Activated CD4-positive, alpha-beta memory T cell treated with anti-CD3 and anti-CD28 coated beads for 36 hours (primary cell): ENCODE results near the gene LCA5L. TPM values are rescaled to one million over a fixed set of nuclear protein-coding genes. Genes with fewer than 3 reads are reported as not detected.
A peak's percentile ranks its signal among the peaks of the same experiment; 100 is the strongest.

Experiments used
- CTCF ChIA-PET: fragments of 350-600 bp; sonication (Branson Sonifier 250); formaldehyde crosslinking; loops from one replicate; lab custom pipeline; 2021; ENCODE audit warnings: antibody characterized with exemption, inconsistent platforms; lab: Charles Lee
- POLR2A ChIA-PET: fragments of 350-600 bp; sonication (Branson Sonifier 250); formaldehyde crosslinking; loops from one replicate; lab custom pipeline; 2021; ENCODE audit warnings: antibody characterized with exemption; lab: Charles Lee
- DNase-seq: peaks from one replicate; pipeline ENCODE4 v3.0.0-alpha.2; 2020
- H3K27ac Mint-ChIP-seq: one replicate; pipeline ENCODE4 v1.8.0; 2021; ENCODE audit warnings: mixed read lengths
- H3K27me3 Mint-ChIP-seq: one replicate; pipeline ENCODE4 v1.8.0; 2021; ENCODE audit warnings: mixed read lengths
- H3K36me3 Mint-ChIP-seq: one replicate; pipeline ENCODE4 v1.8.0; 2021; ENCODE audit warnings: mixed read lengths
- H3K4me1 Mint-ChIP-seq: one replicate; pipeline ENCODE4 v1.8.0; 2021; ENCODE audit warnings: low read depth, mixed read lengths
- H3K4me3 Mint-ChIP-seq: one replicate; pipeline ENCODE4 v1.8.0; 2021; ENCODE audit warnings: mild to moderate bottlenecking, mixed read lengths
- H3K9me3 Mint-ChIP-seq: one replicate; pipeline ENCODE4 v1.8.0; 2021; ENCODE audit warnings: mixed read lengths
- intact Hi-C: fragments of 100-400 bp; cut with micrococcal nuclease; formaldehyde crosslinking; loops from one replicate; pipeline ENCODE4 v1.15.1; 2023
- total RNA-seq, 2 experiments: library from RNA; stranded (reverse); gene quantifications; one replicate each; pipeline ENCODE4 v1.2.3, GENCODE V29; 2021

LCA5L gene
- total RNA-seq = under 1 TPM; 0.22 to 0.36 TPM

DNA sequence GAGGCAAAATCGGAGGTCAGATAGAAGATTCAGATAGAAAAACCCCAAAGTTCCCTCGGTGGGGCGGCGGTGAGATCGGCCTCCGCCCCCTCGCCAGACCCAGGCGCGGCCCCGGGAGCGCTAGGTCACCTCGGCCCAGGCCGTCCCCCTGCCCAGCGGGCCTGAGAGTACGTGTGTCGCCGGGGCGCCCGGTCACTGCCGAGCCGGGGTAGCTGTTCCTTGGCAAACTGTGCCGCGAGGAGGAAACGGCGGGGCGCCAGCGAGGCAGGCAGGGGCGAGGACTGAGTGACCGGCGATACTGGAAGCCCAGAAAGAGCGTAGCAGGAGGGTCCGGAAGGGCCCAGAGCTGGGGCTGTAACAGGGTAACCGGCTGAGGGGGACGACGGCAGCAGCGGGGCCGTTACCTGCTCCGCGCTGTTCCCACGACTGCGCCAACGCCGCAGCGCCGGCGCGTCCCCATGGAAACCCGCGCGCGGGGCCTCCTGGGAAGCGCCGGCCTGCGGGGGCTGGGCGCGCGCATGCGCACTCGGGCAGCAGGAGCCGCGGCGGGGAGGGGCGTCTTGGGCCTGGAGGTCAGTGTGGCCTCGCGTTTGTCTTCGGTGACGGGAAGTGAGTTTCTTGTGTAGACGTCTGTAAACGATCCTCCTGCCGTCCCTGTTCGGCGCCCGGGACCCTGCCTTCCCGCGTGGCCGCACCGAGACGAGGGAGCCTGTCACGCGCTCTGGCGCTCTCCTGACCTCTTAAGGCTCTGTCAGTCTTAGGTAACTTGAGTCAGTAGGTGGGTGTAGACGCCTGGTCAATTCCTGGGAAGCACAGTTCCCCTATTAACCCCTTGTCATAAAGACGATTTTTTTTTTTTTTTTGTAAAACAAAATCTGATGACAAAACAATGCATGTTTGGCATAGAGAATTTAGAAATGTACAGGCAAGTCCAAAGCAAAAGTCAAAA is at the start of gene LCA5L:
LCA5L (minus strand) TSS at position 458 of the 949 bp plus-strand sequence. CDS start 17,285 bp downstream, outside the sequence.
- POLR2A ChIA-PET = no interaction called here
- CTCF ChIA-PET = interaction anchor here (0.8 kb wide), 2 partner anchors 15 to 99 kb away, joined by 3 read pairs; no protein-coding TSS in a partner anchor
- Mint-ChIP-seq H3K4me1 (peaks cover 13% of the 10 kb centered on the region), H3K27me3 (peaks cover 4% of the 10 kb centered on the region), H3K27ac (peak within 1 kb of the TSS; percentile 92), H3K9me3 (no peaks in the 10 kb centered on the region), H3K36me3 (no peaks in the 10 kb centered on the region), H3K4me3 (peak within 1 kb of the TSS; percentile 84)
- DNase-seq = peak; percentile 93
- intact Hi-C loops = loop anchor here (1.0 to 10.0 kb wide), 5 partner anchors 57 to 711 kb away; a partner anchor contains a TSS

DNA sequence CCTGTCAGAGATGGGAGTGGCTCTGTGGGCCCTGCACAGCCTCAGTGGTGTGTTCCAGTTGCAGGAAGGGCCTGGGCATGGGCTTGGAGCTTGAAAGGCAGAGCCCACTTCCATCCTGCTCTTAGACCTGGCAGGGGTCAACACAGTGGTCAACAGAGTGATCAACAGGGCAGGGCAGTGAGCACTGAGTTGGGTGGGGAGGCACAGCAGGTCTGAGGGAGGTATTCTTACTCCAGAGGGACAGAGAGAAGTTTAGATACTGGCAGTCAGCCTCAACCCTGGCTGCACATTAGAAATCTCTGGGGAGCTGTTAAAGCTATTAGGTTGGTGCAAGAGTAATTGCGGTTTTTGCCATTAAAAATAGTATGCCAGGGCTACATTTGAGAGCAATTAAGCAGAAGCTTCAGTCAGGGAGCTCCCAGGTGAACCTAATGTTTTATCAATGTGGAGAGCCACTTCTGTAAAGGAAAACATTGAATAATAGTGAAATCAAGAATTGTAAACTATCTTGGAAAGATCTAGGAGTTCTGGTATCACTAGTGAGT is 43.9 kb upstream of the LCA5L start:
- Mint-ChIP-seq H3K27ac (no peak overlapping the region), H3K36me3 (peaks cover 1% of the 10 kb centered on the region), H3K4me1 (no peaks in the 10 kb centered on the region), H3K27me3 (no peaks in the 10 kb centered on the region), H3K9me3 (peaks cover 9% of the 10 kb centered on the region), H3K4me3 (no peak overlapping the region)
- DNase-seq = no peak
- intact Hi-C loops = no loop called here
- ChIA-PET CTCF (no interaction called here), POLR2A (no interaction called here)

DNA sequence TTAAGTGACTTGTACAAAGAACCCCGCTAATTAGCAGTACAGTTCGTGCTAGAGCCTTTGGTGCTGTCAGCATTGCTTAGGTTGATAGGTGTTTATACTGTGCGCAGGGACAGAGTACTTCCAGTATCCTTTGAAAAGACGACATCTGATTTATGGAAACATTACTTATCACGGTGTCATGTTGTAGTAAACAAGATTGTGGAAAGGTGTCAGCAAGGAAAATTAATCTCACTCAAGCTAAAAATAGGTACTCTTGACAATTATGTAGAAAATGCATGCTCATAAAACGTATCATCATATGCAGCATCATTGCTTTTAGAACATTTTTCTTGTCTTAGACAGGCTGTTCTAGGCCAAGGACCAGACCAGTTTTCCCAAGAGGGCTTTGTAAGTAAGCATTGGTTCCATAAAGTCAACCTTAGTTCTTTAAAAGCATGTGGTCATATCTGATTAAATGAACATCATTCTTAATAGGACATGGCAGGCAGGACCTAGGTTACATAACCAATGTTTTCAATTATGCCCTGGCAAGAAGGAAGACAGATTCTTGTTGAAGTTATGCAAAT is 39.2 kb upstream of the LCA5L start:
- ChIA-PET POLR2A (no interaction called here), CTCF (interaction anchor here (0.9 kb wide), 1 partner anchor 16 kb away, joined by 3 read pairs; no protein-coding TSS in a partner anchor)
- H3K36me3 Mint-ChIP-seq = no peaks in the 10 kb centered on the region
- intact Hi-C loops = no loop called here
- H3K27me3 Mint-ChIP-seq = no peaks in the 10 kb centered on the region
- no peak for DNase-seq
- H3K4me3 Mint-ChIP-seq = no peak overlapping the region
- no peaks in the 10 kb centered on the region for H3K9me3 Mint-ChIP-seq
- no peak overlapping the region for H3K27ac Mint-ChIP-seq
- H3K4me1 Mint-ChIP-seq = no peaks in the 10 kb centered on the region

DNA sequence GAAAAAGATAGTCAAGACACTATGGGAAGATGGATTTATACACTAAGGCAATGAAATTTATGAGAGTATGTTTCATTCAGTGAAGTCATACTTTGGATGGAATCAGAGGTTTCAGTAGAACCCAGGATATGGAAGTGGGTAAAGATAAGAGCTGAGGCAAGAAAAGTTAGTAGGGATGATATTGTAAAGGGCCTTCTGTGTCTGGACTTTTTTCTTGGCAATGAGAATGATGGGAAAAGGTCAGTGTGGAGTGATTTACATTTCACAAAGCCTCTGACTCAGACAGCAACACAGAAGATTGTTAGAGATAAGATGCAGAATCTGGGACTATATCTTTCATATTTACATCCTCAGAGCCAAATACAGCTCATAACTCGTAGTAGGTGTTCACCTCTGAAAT is 38.3 kb upstream of the LCA5L start:
- no peaks in the 10 kb centered on the region for H3K4me1 Mint-ChIP-seq
- ChIA-PET POLR2A (no interaction called here), CTCF (no interaction called here)
- no peaks in the 10 kb centered on the region for H3K36me3 Mint-ChIP-seq
- H3K27me3 Mint-ChIP-seq = no peaks in the 10 kb centered on the region
- no peak for DNase-seq
- intact Hi-C loops = no loop called here
- H3K9me3 Mint-ChIP-seq = no peaks in the 10 kb centered on the region
- no peak overlapping the region for H3K27ac Mint-ChIP-seq
- no peak overlapping the region for H3K4me3 Mint-ChIP-seq

DNA sequence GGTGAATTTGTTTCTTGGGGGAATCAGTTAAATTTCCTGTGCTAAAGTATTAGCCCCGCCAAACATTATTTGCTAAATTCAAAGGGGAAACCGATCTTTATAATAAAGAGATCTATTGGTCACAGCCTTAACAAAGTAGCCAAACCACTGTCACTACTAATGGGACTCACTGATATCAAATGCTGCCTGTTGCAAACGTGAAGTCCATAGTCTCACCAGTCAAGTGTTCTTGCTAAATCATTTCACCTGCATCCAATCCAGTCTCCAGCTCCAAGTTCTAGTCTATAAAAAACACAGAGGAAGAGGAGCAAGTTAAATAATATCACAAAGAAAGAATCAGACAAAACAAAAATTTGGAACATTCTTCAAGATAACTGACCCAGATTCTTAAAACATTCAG is 36.3 kb upstream of the LCA5L start:
- H3K9me3 Mint-ChIP-seq = no peaks in the 10 kb centered on the region
- intact Hi-C loops = no loop called here
- DNase-seq = no peak
- no peaks in the 10 kb centered on the region for H3K4me1 Mint-ChIP-seq
- no peaks in the 10 kb centered on the region for H3K36me3 Mint-ChIP-seq
- ChIA-PET CTCF (no interaction called here), POLR2A (no interaction called here)
- H3K27me3 Mint-ChIP-seq = no peaks in the 10 kb centered on the region
- H3K4me3 Mint-ChIP-seq = no peak overlapping the region
- H3K27ac Mint-ChIP-seq = no peak overlapping the region

DNA sequence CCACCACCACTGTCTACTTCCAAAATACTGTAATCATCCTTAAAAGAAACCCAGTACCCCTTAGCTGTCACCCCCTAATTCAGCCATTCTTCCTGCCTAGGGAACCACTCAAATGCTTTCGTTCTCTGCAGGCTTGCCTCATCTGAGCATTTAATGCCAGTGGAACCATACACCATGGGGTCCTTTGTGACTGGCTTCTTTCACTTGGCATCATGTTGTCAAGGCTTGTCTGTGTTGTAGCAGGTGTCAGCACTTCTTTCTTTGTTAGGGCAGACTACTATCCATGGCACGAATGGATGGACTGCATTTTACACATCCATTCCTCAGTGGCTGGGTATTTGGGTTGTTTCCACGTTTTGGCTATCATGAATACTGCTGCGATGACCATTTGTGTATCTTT is 34.7 kb upstream of the LCA5L start:
- Mint-ChIP-seq H3K36me3 (no peaks in the 10 kb centered on the region), H3K9me3 (no peaks in the 10 kb centered on the region), H3K4me1 (no peaks in the 10 kb centered on the region), H3K27ac (no peak overlapping the region), H3K27me3 (no peaks in the 10 kb centered on the region), H3K4me3 (no peak overlapping the region)
- ChIA-PET POLR2A (no interaction called here), CTCF (no interaction called here)
- intact Hi-C loops = no loop called here
- no peak for DNase-seq

DNA sequence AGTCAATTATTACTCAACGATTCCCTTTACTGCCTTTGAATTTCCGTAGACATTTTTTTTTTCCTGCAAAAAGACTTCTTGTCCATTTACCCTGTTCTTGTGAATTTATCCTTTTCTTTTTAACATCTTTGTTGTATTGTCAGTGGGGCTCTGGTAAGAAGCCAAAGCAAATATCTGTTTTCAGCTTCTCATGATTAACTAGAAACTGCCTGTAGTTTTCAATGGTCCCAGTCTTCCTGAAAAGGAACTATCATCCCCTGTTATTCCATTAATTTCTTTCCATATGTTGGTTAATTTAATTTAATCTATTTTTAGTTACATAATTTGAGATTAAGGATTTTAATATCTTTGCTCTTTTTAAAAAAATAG is 34.2 kb upstream of the LCA5L start:
- Mint-ChIP-seq H3K27ac (no peak overlapping the region), H3K4me1 (no peaks in the 10 kb centered on the region), H3K9me3 (no peaks in the 10 kb centered on the region), H3K27me3 (no peaks in the 10 kb centered on the region), H3K4me3 (no peak overlapping the region), H3K36me3 (no peaks in the 10 kb centered on the region)
- intact Hi-C loops = no loop called here
- no peak for DNase-seq
- ChIA-PET POLR2A (no interaction called here), CTCF (no interaction called here)

DNA sequence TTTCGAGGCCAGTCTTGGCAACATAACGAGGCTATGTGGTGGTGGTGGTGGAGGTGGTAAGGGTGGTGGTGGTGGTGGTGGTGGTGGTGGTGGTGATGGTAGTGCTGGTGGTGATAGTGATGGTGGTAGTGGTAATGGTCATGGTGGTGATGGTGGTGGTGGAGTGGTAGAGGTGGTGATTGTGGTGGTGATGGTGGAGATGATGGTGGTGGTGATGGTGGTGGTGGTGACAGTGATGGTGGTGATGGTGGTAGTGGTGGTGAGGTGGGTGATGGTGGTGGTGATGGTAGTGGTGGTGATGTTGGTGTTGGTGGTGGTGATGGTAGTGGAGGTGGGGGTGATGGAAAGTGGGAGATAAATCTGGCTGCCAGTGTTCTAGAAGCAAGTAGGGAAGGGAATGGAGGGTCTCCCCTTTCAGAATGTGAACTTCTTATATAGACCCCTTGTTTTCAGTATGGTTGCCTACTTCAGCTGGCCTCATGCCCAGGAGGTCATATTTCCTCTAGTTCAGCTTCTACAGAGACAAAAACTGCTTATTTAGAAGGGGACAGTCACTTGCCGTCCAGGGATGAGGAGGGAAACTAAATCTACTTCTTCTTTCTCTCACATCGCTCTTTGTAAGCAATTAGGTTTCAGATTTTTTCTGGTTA is 33.7 kb upstream of the LCA5L start:
- intact Hi-C loops = no loop called here
- CTCF ChIA-PET = no interaction called here
- H3K9me3 Mint-ChIP-seq = no peaks in the 10 kb centered on the region

DNA sequence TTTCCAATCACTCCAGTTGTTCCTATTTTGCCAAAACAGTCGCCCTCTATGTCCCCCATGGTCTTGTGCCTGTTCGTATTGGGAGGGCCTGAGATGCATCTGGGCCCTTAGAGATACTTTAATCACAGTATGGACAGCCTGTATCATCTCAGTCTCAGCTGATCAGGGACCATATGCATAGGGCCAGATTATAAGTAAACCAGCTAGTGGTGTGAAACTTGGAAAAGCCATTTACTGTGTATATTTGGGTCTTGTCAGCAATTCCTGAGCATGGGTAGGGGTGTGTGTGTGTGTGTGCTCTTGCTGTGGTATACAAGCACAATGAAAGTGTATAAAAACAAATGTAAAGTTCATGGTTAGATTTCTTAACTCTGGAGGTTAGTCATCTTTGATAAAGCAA is 29.0 kb upstream of the LCA5L start:
- no peak overlapping the region for H3K4me3 Mint-ChIP-seq
- DNase-seq = no peak
- H3K27me3 Mint-ChIP-seq = no peaks in the 10 kb centered on the region
- H3K9me3 Mint-ChIP-seq = no peaks in the 10 kb centered on the region
- H3K36me3 Mint-ChIP-seq = no peaks in the 10 kb centered on the region
- intact Hi-C loops = no loop called here
- H3K4me1 Mint-ChIP-seq = no peaks in the 10 kb centered on the region
- H3K27ac Mint-ChIP-seq = no peak overlapping the region
- ChIA-PET CTCF (interaction anchor here (1.0 kb wide), 1 partner anchor 43 kb away, joined by 3 read pairs; no protein-coding TSS in a partner anchor), POLR2A (no interaction called here)

More for the DNA sequence above, 33.7 kb upstream of the LCA5L start:
- Mint-ChIP-seq H3K36me3 (no peaks in the 10 kb centered on the region), H3K4me3 (no peak overlapping the region), H3K27ac (no peak overlapping the region), H3K27me3 (no peaks in the 10 kb centered on the region), H3K4me1 (no peaks in the 10 kb centered on the region)
- POLR2A ChIA-PET = no interaction called here
- DNase-seq = no peak

DNA sequence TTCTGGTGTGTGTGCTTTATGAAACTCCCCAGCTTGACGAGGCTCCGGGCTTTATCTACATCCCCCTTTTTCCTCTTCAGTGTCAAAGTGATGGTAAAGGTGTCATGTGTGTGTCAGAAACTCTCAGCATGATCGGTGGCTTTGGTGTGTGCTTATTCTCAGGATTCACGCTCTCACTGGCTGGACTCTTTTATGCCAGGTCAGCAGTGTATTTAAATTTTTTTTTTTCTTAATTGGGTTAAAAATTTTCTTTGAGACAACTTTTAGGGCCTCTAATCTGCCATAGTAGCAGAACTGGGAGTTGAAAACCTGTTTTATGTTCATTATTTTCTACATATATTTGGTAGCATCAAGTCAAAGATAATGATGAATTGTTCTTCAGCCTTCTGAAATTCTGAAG is 27.2 kb upstream of the LCA5L start:
- DNase-seq = no peak
- intact Hi-C loops = no loop called here
- no peak overlapping the region for H3K4me3 Mint-ChIP-seq
- H3K27me3 Mint-ChIP-seq = no peaks in the 10 kb centered on the region
- no peaks in the 10 kb centered on the region for H3K9me3 Mint-ChIP-seq
- H3K36me3 Mint-ChIP-seq = no peaks in the 10 kb centered on the region
- no peak overlapping the region for H3K27ac Mint-ChIP-seq
- ChIA-PET CTCF (no interaction called here), POLR2A (no interaction called here)
- H3K4me1 Mint-ChIP-seq = no peaks in the 10 kb centered on the region

DNA sequence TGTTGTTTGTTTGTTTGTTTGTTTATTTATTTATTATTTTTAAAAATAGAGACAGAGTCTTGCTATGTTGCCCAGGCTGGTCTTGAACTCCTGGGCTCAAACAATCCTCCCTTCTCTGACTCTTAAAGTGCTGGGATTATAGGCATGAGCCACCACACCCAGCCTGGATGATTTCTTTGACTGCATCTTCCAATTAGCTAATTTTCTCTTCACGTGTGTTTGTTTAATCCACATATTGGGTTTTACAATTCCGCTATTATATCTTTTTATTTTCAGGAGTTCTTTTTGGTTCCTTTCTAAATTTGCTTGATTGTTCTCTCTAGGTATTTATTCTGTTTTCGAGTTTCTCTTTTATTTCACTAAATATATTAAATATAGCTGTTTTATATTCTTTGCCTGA is 26.0 kb upstream of the LCA5L start:
- CTCF ChIA-PET = interaction anchor here (0.7 to 0.8 kb wide), 2 partner anchors 12 to 47 kb away, joined by 3 read pairs; no protein-coding TSS in a partner anchor
- no peaks in the 10 kb centered on the region for H3K36me3 Mint-ChIP-seq

DNA sequence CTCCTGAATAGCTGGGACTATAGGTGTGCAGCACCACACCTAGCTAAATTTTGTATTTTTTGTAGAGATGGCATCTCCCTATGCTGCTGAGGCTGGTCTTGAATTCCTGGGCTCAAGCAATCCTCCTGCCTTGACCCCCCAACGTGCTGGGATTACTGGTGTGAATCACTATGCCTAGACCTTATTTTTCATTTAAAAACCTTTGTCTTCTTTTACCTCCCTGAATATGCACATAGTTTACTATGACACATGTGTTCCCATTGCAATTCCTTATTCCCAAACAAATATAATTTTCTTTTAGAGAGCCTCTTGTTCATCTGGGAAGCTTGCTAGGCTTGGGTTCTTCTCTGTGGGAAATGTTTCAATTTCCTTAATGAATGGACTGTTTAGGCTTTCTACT is 23.0 kb upstream of the LCA5L start:
- no peaks in the 10 kb centered on the region for H3K9me3 Mint-ChIP-seq
- H3K27ac Mint-ChIP-seq = no peak overlapping the region
- DNase-seq = no peak
- ChIA-PET POLR2A (no interaction called here), CTCF (interaction anchor here (1.0 to 1.1 kb wide), 2 partner anchors 16 to 27 kb away, joined by 3 read pairs; no protein-coding TSS in a partner anchor)
- H3K4me1 Mint-ChIP-seq = no peaks in the 10 kb centered on the region
- H3K36me3 Mint-ChIP-seq = no peaks in the 10 kb centered on the region
- intact Hi-C loops = no loop called here
- H3K27me3 Mint-ChIP-seq = no peaks in the 10 kb centered on the region
- H3K4me3 Mint-ChIP-seq = no peak overlapping the region

More for the DNA sequence above, 26.0 kb upstream of the LCA5L start:
- Mint-ChIP-seq H3K9me3 (no peaks in the 10 kb centered on the region), H3K4me3 (no peak overlapping the region), H3K27ac (no peak overlapping the region), H3K4me1 (no peaks in the 10 kb centered on the region), H3K27me3 (no peaks in the 10 kb centered on the region)
- intact Hi-C loops = no loop called here
- POLR2A ChIA-PET = no interaction called here
- no peak for DNase-seq
